HG03025 (cell line): ENCODE data around the gene ARHGAP10.

Source experiments
- ATAC-seq: cut with Tn5 transposase; IDR thresholded peaks from one replicate; pipeline ENCODE4 v1.9.1; 2021; ENCODE audit warnings: mild to moderate bottlenecking, moderate library complexity; ENCODE audit not compliant: unreplicated experiment, low FRiP score

The ARHGAP10 gene, protein sequence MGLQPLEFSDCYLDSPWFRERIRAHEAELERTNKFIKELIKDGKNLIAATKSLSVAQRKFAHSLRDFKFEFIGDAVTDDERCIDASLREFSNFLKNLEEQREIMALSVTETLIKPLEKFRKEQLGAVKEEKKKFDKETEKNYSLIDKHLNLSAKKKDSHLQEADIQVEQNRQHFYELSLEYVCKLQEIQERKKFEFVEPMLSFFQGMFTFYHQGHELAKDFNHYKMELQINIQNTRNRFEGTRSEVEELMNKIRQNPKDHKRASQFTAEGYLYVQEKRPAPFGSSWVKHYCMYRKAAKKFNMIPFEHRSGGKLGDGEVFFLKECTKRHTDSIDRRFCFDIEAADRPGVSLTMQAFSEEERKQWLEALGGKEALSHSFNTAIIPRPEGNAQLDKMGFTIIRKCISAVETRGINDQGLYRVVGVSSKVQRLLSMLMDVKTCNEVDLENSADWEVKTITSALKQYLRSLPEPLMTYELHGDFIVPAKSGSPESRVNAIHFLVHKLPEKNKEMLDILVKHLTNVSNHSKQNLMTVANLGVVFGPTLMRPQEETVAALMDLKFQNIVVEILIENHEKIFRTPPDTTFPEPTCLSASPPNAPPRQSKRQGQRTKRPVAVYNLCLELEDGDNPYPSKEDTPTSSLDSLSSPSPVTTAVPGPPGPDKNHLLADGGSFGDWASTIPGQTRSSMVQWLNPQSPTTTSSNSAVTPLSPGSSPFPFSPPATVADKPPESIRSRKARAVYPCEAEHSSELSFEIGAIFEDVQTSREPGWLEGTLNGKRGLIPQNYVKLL

DNA sequence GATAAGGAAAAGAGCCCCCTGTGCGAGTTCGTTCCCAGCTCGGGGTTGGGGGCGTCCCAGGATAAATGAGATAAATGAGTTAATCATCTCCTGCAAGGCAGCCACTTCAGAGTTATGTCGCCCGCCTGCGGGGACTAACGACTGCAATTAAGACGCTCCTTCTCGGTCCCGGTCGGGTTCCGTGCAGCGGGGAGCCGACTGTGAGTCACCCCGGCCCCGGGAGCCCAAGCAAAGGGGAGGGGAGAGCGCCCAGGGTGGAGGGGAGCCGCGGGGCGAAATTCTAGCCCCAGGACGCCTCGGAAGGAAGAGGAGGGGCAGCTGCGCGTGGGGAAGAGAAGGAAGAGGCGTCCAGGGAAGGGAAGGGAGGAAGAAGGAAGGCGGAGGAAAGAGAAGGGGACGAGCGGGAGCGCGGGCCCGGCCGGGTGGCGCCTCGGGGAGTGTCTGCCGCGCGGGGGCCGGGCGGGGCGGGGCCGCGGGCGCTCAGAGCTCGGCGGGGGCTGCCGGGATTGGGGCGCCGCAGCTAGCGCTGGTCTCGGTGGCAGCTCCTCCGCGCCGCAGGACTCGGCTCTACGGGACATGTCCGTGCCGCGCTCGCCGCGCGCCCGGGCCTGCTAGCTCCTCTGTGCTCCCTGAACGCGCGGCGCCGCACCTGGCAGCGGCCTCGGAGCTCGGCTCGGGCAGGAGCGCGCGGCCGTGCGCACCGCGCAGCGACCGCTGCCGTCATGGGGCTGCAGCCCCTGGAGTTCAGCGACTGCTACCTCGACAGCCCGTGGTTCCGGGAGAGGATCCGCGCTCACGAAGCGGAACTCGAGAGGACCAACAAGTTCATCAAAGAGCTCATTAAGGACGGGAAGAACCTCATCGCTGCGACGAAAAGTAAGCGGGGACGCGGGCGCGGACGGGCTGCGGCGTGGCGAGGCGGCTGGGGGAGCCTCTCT is at the start of gene ARHGAP10:
Gene ARHGAP10 (plus strand): TSS at position 509 of the 938 bp plus-strand sequence. CDS start 214 bp downstream, at position 723.
- ATAC-seq, result peak; percentile 76

DNA sequence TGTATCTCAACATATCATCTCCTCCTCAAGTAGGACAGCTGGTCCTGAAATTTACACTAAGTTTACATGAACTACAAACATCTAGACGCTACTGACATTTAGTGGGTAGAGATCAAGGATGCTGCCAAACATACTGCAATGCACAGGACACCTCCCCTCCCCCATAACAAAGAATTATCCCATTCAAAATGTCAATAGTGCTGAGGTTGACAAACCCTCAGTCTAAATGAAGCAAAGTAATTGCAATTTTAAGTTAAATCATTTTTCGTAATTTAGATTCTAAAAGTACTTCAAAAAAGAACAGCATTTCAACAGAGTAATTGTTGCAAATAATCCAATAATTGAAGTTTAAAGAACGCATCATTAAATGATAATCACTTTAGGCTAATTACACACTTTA is 49.1 kb upstream of the ARHGAP10 start:
- ATAC-seq, result no peak

DNA sequence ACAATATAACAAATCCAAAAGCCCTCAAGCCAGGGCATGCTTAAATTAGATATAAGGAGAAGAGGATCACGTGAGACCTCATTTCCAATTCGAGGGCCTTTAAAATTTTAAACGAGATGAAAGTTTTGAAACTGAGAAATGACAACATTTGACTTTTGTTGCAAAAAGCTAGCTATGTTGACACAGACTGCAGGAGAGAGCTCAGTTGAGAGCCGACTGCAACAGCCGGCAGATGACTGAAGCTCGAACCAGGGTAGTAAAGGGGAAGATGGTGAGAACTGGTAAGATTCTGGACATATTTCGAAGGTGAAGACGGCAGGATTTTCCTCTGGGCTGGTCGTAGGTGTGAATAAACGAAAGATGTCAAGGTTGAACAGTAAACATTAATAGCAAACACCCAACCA is 48.7 kb upstream of the ARHGAP10 start:
- no peak for ATAC-seq

DNA sequence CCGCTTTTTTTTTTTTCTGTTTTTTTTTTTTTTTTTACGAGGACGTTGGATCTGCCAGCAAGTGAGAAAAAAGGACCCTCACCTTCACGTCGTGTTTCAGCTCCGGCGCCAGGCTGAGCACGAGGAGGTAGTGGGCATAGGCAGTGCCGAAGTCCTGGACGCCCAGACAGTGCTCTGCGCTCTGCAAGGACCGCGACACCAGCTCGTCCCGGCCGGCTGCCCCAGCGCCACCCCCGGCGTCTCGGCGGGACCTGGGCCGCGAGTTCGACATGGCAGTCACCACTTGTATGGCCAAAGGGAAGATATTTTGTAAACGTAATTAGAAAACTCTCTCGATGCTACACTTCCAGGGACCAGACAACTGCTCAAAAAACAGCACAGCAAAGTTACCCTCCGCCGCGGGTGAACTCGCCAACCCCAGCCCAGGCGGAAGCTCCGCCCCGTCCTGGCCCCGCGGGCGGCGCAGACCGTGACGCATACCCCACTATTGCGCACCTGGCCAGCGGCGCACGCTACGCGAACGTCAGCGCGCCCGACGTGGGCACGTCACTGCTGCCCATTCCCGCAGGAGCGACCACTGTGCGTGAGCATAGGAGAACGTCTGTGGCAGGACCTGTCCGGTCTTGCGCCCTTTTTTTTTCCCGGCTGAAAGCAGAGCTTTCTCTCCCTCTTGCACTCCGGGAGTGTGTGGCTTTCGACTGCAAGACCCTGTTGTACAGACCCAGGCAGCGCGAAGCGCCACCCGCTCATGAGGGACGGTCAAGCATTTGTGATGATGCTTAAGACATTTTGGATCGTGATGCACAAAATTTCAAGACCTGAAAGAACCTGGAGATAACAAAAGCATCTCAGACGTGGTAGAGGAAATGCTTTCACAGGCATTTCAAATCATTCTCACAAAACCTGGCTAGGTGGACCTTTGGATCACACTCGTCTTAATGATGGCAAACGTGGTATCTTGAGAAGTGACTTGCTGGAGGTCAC is 47.9 kb upstream of the ARHGAP10 start, which contains the start of gene PRMT9:
Gene PRMT9 (minus strand): TSS at position 447 of the 984 bp plus-strand sequence. CDS start 176 bp downstream, at position 271.
- ATAC-seq, result peak; percentile 99

DNA sequence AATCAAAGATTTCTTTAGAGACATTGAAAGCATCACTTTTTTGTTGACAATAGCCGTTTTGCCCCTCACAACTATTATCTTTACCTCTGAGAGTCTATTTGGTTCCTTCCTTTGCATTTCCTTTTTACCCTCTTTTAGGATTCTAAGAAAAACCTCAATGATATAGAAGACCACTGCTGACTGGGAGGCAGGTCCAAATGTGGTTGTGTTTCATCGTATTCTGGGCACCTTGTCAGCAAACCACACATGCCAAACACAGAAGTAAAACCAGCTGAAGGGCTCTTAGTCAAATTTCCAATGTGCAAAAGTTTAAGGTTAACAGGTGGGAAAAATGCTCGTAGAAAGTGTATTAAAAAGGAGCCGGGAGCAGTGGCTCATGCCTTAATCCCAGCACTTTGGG is 42.8 kb upstream of the ARHGAP10 start:
- no peak for ATAC-seq

DNA sequence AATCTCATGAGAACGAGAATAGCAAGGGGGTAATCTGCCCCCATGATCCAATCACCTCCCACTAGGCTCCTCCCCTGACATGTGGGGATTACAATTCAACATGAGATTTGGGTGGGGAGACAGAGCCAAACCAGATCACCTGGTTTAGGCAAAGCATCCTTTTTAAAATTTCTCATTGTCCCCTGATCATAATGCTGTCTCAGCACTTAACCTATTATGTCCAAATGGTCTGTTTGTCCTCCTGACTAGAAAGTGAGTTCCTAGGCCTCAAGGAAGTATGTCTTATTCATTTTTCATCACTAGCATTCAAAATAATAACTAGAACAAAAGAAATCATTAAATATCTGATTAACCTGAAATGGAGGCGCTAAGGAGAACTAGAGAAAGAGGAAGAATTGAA is 40.1 kb upstream of the ARHGAP10 start:
- no peak for ATAC-seq

DNA sequence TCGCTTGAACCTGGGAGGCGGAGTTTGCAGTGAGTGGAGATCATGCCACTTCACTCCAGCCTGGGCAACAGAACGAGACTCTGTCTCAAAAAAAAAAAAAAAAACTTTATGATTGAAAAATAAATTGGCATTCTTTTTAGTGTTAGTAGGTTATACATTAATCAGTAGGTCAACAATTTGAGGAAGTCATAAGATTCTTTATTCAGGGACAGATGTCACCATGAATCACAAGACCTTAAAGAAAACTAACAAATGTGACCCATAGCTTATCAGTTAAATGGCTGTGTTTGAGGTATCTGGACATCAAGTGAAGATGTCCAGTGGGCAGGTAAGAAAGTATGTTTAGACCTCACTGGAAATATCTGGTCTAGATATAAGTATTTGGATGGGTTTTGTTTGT is 38.7 kb upstream of the ARHGAP10 start:
- ATAC-seq, result no peak

DNA sequence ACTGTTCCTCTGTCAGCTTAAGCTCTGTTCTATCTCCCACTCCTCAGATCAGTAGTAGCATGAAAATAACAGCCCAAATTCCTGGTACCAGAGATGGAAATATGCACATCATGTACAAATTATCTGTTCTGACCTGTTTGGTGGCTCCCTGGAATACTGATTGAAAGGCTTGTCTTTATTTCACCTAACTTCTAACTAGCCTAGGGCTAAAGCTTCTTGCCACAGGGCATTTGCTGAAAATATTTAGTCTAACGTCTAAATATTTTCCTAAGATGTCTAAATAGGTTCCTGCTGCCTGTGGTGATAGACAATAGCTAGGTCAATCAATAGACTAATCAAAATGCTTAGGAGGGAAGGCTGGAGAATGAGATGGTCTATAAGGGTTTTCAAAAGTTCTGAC is 35.0 kb upstream of the ARHGAP10 start:
- ATAC-seq, result no peak

DNA sequence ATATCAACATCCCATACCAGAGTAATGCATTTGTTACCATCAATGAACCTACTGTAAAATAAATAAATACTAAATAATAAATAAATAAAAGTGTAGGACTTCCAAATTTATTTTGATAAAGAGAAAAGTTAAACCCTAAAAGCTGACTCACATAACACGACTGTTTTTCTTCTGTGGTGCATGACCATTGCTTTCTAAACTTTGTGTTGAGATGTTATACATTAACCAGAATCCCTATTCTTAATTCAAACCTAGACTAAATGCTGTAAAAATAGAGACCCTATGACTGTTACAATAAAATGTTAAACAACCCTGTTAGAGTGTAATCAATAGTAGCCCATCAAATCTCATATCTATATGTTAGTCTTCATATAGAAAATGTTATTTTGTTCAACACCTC is 27.0 kb upstream of the ARHGAP10 start:
- ATAC-seq, result no peak

DNA sequence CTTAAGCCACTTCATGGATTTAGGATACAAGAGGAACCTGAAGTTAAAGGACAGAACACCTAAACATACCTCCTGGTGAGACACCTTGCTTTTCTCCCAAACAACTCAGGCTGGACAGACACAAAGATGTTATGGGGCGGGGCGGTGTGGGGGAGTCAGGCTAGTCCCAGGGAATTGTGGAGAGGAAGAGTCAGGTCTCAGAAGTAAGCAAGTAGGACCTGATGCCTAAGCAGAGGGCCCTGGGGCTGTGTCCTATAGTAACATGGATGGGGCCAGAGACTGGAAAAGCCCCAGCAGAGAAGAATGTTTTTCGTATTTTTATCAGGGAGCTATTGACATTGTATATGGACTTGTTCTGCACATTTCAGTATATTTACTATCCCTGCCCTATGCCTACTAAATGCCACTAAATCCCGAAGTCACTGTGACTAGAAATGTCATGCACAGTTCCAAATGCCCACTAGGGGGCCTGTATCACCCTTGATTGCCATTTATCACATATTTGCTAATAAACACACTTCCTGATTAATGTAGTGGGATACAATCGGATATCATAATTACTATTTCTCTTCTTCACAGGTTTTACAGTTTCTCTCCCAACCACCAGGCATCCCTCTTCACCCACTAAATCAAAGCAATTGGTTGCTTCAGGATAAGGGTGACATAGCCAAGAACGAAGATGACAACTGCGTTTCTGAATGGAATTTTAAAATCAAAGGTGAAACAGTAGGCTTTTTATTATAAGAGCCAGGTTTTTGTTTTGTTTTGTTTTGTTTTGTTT is 23.8 kb upstream of the ARHGAP10 start:
- no peak for ATAC-seq

DNA sequence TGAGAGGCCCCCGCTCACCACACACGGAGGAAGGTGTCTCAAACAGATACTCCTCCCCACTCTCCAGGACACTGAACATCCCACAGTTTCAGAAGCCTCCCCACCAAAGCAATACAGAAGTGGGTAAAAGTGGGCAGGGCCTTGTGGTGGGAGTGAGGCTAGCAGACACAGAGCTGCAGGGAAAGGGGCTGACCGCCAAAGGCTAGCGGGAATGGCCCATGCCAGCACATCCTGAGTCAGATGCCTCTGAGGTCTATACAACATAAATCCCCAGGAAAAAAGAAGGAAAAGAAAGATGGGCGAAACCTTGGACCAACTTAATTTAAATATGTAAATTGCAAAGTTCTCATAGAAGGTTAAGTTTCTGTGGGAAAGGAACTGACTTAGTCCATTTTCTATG is 21.9 kb upstream of the ARHGAP10 start:
- ATAC-seq, result no peak

DNA sequence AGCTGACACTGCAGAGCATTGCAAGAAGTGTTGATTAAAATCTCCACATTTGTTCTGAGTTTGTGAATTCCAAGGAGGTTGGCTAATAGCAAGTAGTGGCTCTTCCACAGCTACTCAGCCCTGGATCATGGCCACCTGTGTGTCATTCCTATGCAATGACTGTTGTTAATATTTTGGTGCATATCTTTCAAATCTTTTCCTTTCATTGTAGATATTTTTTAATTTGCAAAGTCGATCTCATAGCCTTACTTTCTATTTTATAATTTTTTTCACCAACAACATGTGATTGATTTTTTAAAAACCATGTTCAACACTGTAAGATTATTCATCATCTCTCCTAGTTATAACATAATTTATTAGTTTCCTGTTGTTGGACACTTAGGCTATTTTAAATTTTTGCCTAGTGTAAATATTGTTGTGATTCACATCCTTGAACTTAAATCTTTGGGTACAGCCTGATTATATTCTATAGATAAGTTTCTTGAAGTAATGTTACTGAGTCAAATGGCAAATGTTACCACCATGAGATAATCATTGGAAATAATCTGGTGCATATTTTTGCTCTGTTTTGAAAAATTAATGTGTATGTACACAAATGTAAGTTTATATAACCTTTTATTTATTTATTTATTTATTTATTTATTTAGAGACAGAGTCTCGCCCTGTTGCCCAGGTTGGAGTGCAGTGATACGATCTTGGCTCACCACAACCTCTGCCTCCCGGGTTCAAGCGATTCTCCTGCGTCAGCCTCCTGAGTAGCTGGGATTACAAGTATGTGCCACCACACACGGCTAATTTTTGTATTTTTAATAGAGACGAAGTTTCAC is 17.1 kb upstream of the ARHGAP10 start:
- ATAC-seq, result no peak

DNA sequence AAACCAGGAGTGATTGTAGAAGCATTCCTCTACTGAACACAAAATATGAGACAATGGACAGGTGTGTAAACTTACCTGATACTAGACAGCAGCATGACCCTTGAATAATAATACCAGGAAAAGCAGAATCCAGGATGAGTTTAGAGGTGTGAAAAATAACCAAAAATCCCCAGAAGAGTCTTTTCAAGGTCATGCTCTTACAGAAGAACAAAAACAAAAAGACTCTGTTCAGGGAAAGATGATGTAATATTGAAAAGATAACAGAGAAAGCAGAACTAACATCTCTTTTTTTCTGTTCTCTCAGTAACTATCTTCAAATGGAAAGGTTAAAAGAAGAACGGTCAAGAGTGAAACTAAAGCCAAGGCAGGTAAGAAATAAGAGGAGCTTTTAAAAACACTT is 14.0 kb upstream of the ARHGAP10 start:
- peak; percentile 90 for ATAC-seq

DNA sequence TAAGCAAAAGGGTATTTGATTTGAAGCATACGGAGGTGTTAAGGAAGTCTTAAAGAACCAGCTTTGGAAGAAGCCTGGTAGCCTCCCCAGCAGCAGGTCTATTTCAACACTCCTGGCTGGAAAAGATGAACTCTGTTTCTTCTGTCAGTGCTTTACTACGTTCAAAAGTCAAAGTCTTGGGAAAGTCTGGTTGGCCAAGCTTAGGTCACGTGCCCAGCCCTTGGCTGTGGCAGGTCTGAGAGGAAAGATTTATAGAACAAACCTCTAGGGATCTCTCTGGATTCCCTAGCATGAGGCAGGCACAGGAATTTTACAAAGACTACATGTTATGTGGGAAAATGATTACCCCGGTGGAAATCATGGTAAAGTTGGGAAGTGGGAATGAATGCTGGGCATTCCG is 8.6 kb upstream of the ARHGAP10 start:
- no peak for ATAC-seq

DNA sequence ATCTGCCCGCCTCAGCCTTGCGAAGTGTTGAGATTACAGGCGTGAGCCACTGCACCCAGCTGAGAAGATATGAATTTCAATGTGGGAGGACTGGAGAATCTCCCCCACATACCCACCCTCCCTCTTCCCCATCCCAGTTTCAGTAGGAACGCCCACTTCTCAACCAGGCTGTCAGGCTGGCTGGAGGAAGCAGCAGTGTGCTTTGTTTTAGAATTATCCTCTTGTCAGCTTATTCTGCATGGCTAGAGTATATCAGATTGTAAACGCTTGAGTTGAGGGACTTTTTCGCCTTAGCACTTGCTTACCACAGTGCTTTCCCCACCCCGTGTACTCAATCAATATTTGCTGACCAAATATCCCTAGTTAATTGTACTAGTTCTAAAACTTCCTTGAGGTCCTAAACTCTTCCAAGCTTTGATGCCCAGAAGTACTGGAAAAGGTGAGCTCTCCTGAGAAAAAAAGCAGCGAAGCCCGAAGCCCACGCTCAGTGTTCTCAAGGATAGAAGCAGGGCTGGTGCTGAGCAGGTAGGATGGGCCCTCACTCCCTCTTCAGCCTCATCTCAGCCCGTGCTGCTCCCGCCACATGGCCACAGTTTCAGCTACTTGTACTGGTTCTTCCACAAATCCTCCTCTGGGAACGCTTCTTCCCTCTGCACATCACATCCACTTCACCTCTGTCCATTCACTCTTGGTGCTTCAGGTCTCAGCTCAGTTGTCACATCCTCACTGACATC is 7.3 kb upstream of the ARHGAP10 start:
- no peak for ATAC-seq

DNA sequence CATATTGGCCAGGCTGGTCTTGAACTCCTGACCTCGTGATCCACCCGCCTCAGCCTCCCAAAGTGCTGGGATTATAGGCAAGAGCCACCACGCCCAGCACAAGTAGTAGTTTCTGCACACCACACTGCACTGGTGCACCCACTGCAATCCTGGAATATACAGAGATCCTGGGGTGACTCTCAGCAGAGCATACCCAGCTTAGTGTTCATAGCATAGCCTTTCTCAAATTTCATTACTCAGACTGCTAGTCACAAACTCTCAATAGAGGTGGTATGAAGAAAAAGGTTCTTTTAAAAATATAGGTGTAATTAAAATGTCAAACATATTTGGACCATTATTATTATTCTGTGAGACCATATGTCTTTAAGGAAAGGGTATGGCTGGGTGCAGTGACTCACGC is 6.2 kb upstream of the ARHGAP10 start:
- no peak for ATAC-seq

DNA sequence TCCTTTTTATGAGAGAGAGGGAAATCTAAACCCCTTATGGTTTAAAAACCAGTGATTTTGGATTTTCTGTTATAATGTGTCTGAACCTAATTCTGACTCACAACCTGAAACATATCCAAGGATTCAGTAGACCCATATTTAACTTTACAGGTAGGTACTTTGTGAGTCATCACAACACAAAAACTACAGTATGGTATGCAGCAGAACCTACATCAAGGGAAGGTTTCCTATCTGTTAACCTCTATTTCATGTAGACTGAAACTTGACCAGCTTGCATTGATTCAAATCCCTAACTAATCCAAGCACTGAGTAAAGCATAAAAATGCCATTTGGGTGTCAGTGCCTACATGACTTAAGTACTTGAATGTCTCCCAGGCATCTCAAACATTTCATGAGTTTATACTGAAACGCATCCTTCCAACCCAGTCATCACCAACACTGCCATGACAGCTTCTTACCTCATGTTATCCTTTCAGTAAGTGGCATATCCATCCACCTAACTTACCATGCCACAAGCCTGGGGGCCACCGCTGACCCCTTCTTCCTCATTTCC is 4.3 kb upstream of the ARHGAP10 start:
- no peak for ATAC-seq
